ENCODE measurements around the gene GMPR. TPM values are rescaled to one million over a fixed set of nuclear protein-coding genes. Genes with fewer than 3 reads are reported as not detected.

Gene GMPR
- total and polyA plus RNA-seq, 2 donors (not counting 3 experiments of a cell fraction or from before 2014, with no cell fraction given) = 36.3 to 64.0 TPM

- FAIRE-seq (peak; percentile 100), DNase-seq (ENCODE audit: low read depth, low spot score) (peak; percentile 90)
- no TSS peak for BruUV-seq (replicated peaks)
- Histone ChIP-seq H3K27ac (ENCODE audit: insufficient read depth, low read depth, low read length) (peak overlapping the region; percentile 75), H2AFZ (ENCODE audit: low read depth, low read length) (peak overlapping the region; percentile 26), H3K36me3 (ENCODE audit: control insufficient read depth in 2 of 2, extremely low read depth in 1 of 2, insufficient read depth in 2 of 2, low read length in 2 of 2) (no peaks in the 10 kb centered on the region), H3K9me3 (replicated peaks; ENCODE audit: control insufficient read depth, insufficient read depth, low read length) (no peaks in the 10 kb centered on the region), H3K4me1 (ENCODE audit: control insufficient read depth, extremely low read depth, insufficient read depth, low read length) (peaks cover 14% of the 10 kb centered on the region), H3K79me2 (ENCODE audit: control insufficient read depth, insufficient read depth, low read length) (no peaks in the 10 kb centered on the region), H3K27me3 (ENCODE audit: control insufficient read depth in 2 of 2, insufficient read depth in 2 of 2, low read length in 2 of 2) (no peaks in the 10 kb centered on the region), H3K9me1 (replicated peaks; ENCODE audit: control insufficient read depth, extremely low read depth, insufficient read depth, low read length) (no peaks in the 10 kb centered on the region), H3K4me2 (ENCODE audit: insufficient read depth, low read length) (peak overlapping the region; percentile 65), H4K20me1 (replicated peaks; ENCODE audit: control insufficient read depth, extremely low read depth, insufficient read depth, low read length) (no peaks in the 10 kb centered on the region), H3K9ac (replicated peaks; ENCODE audit: extremely low read depth, insufficient read depth, low read length) (peak overlapping the region; percentile 44), H3K4me3 (replicated peaks in 1 of 3; ENCODE audit: insufficient read depth in 1 of 3, low read depth in 1 of 3, low read length in 3 of 3) (no peak overlapping the region)
- TF ChIP-seq MAX (IDR thresholded peaks at IDR 0.05; ENCODE audit: insufficient read depth, insufficient read length) (no peak), EZH2 (IDR thresholded peaks at IDR 0.05; ENCODE audit: borderline replicate concordance, low read depth, low read length, severe bottlenecking) (no peak), POLR2AphosphoS5 (IDR thresholded peaks at IDR 0.05; ENCODE audit: insufficient read depth, low read depth, low read length) (peak; percentile 19), CTCF (IDR thresholded peaks at IDR 0.05; ENCODE audit: extremely low read depth in 1 of 2, insufficient read depth in 1 of 2, low read depth in 1 of 2, low read length in 2 of 2) (peak; percentile 84 to 94), FOS (IDR thresholded peaks at IDR 0.05; ENCODE audit: borderline replicate concordance, insufficient read depth, low read length) (peak; percentile 42), JUN (IDR thresholded peaks at IDR 0.05; ENCODE audit: borderline replicate concordance, insufficient read depth, insufficient read length, low read depth) (peak; percentile 36)
- ChIA-PET CTCF (interaction anchor here (0.8 to 12.3 kb wide), 9 partner anchors 9 to 578 kb away, joined by 3 to 90 read pairs (median 6); partner anchors contain the start of gene GMPR), POLR2A (no interaction called here)
- intact Hi-C loops (cut with micrococcal nuclease) = loop anchor here (1.0 to 10.0 kb wide), 10 partner anchors 9 to 652 kb away; partner anchors contain the start of gene GMPR
- dilution Hi-C loops (cut with MboI; ENCODE audit: extremely low pct_ligation_motif_present, low sequenced_read_pairs) = no loop called here
Observed at GRCh38 chr6:16206595-16207037, 31.8 kb upstream of the GMPR start.

Data from endothelial cell of umbilical vein (primary cell).